ENCODE results near the gene LGALS12. TPM values are rescaled to one million over a fixed set of nuclear protein-coding genes. Genes with fewer than 3 reads are reported as not detected.

The LGALS12 gene, protein sequence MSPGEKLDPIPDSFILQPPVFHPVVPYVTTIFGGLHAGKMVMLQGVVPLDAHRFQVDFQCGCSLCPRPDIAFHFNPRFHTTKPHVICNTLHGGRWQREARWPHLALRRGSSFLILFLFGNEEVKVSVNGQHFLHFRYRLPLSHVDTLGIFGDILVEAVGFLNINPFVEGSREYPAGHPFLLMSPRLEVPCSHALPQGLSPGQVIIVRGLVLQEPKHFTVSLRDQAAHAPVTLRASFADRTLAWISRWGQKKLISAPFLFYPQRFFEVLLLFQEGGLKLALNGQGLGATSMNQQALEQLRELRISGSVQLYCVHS
- not detected in 2 replicates for total RNA-seq

DNA sequence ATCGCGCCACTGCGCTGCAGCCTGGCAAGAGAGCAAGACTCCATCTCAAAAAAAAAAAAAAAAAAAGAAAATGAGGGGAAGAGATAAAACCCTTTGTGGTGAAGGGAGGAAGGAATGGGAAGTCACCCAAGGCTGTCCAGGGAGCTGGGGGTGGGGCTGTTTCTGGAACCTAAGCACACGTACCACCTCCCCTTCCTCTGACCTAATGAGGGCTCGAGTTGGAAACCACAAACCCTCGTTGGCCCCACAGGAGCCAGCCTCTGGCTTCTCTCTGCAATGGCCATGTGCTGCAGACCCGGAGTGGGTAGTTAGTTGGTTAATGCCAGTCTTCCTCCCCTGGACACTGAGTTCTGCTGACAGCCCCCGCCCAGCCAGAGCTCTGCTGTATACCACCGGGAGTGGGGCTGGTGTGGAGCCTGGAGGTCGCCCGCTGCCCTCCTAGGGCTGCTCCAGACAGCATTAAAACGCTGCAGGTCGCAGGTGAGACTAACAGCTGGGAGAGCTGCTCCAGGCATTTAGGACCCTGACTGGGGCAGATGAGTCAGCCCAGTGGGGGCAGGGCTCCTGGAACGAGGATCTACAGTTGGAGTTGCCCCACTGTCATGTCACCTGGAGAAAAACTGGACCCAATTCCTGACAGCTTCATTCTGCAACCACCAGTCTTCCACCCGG lies at the start of gene LGALS12:
TSS of gene LGALS12 (plus strand) at position 228 of the 672 bp plus-strand sequence. CDS start at position 603, 375 bp downstream.
- H3K4me3 ChIP-seq (ENCODE audit: low read depth, low read length): no peak within 1 kb of the TSS
- TF ChIP-seq, protein P1, sequence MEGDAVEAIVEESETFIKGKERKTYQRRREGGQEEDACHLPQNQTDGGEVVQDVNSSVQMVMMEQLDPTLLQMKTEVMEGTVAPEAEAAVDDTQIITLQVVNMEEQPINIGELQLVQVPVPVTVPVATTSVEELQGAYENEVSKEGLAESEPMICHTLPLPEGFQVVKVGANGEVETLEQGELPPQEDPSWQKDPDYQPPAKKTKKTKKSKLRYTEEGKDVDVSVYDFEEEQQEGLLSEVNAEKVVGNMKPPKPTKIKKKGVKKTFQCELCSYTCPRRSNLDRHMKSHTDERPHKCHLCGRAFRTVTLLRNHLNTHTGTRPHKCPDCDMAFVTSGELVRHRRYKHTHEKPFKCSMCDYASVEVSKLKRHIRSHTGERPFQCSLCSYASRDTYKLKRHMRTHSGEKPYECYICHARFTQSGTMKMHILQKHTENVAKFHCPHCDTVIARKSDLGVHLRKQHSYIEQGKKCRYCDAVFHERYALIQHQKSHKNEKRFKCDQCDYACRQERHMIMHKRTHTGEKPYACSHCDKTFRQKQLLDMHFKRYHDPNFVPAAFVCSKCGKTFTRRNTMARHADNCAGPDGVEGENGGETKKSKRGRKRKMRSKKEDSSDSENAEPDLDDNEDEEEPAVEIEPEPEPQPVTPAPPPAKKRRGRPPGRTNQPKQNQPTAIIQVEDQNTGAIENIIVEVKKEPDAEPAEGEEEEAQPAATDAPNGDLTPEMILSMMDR (IDR thresholded peaks at IDR 0.05; ENCODE audit: insufficient read depth, low read depth, low read length): no peak
- DNase-seq (ENCODE audit: low read depth): peak; percentile 81

- no peak overlapping the region for H3K4me3 ChIP-seq (ENCODE audit: low read depth, low read length)
- DNase-seq (ENCODE audit: low read depth): no peak
- TF ChIP-seq, protein P1 (IDR thresholded peaks at IDR 0.05; ENCODE audit: insufficient read depth, low read depth, low read length): no peak
Measured at GRCh38 chr11:63459586-63459985, 46.3 kb upstream of the LGALS12 start.

DNA sequence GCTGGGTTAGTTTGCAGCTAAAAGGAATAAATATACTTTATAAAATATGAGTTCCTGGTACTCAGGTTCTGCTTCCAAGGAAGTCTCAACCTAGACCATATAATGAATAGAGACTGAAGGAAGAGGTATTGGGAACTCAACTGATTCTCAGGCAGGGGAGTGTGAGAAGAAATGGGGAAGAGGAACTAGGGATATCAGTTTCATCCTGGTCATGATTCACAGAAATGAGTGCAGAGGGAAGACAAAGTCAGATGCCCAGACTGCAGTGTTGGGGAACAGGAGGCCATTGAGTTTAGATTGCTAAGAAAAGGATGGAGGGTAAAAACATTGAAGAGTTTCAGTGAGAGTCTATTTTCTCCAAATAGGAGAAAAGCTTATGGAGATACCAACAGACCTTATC lies 43.7 kb upstream of the LGALS12 start:
- DNase-seq (ENCODE audit: low read depth): no peak
- no peak overlapping the region for H3K4me3 ChIP-seq (ENCODE audit: low read depth, low read length)
- TF ChIP-seq, protein P1 (IDR thresholded peaks at IDR 0.05; ENCODE audit: insufficient read depth, low read depth, low read length): no peak

DNA sequence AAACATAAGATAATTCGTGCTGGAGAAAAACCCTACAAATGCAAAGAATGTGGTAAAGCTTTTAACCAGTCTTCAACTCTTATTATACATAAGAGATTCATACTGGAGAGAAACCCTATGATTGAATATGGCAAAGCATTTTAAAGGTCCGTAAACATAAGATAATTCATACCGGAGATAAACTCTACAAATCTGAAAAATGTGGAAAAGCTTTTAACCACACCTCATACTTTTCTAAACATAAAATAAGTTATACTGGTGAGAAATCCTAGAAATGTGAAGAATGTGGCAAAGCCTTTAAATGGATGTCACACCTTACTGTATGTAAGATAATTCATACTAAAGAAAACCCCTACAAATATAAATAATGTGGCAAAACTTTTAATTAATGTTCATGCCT lies 35.6 kb upstream of the LGALS12 start:
- TF ChIP-seq, protein P1 (IDR thresholded peaks at IDR 0.05; ENCODE audit: insufficient read depth, low read depth, low read length): no peak
- H3K4me3 ChIP-seq (ENCODE audit: low read depth, low read length): no peak overlapping the region
- DNase-seq (ENCODE audit: low read depth): no peak

GRCh38 chr11:63472372-63472771 lies 33.5 kb upstream of the LGALS12 start:
- DNase-seq (ENCODE audit: low read depth): no peak
- no peak overlapping the region for H3K4me3 ChIP-seq (ENCODE audit: low read depth, low read length)
- TF ChIP-seq, protein P1 (IDR thresholded peaks at IDR 0.05; ENCODE audit: insufficient read depth, low read depth, low read length): no peak

DNA sequence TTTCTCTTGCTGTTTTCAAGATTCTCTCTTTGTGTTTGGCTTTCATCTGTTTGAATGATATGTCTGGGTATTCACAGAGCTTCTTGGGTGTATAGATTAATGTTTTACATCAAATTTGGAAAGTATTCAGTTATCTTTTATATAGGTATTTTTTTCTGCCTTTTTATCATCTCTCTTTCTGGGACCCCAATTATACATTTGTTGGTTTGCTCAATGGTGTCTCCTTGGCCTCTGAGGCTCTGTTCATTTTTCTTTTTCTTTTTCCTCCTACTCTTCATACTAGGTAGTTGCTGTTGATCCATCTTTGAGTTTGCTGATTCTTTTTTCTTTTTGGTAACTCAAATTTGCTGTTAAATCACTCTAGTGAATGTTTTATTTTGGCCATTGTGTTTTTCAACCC lies 29.3 kb upstream of the LGALS12 start:
- no peak for DNase-seq (ENCODE audit: low read depth)
- no peak overlapping the region for H3K4me3 ChIP-seq (ENCODE audit: low read depth, low read length)
- TF ChIP-seq, protein P1 (IDR thresholded peaks at IDR 0.05; ENCODE audit: insufficient read depth, low read depth, low read length): no peak
